Measurements from ENCODE around the gene USP53. TPM values are rescaled to one million over a fixed set of nuclear protein-coding genes. Genes with fewer than 3 reads are reported as not detected.

Gene USP53
- total and polyA plus RNA-seq, 2 of the 13 experiments (the other 11 are each of a cell fraction or from before 2014, with no cell fraction given), result 5.3 to 8.1 TPM

- TF ChIP-seq ZGPAT (CRISPR knock-in tag; IDR thresholded peaks at IDR 0.05), result peak; percentile 74
- no peak; the same call in 1 of the 2 replicates for TF ChIP-seq ZNF777 (CRISPR knock-in tag; IDR thresholded peaks at IDR 0.05)
- 0 out of 2 replicates have a peak, but pooled peaks have one; percentile 55 for TF ChIP-seq ZHX1 (CRISPR knock-in tag; IDR thresholded peaks at IDR 0.05; ENCODE audit: low read depth)
- peak; percentile 42; the same call in 1 of the 2 replicates for TF ChIP-seq ZFP36L1 (CRISPR knock-in tag; IDR thresholded peaks at IDR 0.05)
- TF ChIP-seq ZNF607 (CRISPR knock-in tag; IDR thresholded peaks at IDR 0.05; ENCODE audit: borderline replicate concordance), result peak; percentile 54; the same call in 1 of the 2 replicates
- TF ChIP-seq ZNF335 (CRISPR knock-in tag; IDR thresholded peaks at IDR 0.05), result peak; percentile 65
- peak; percentile 58 for TF ChIP-seq ATF2 (CRISPR knock-in tag; IDR thresholded peaks at IDR 0.05)
- TF ChIP-seq KLF12 (CRISPR knock-in tag; IDR thresholded peaks at IDR 0.05; ENCODE audit: borderline replicate concordance), result peak; percentile 51; the same call in 1 of the 2 replicates
- peak; percentile 59; the same call in 1 of the 3 replicates for TF ChIP-seq MXI1 (IDR thresholded peaks at IDR 0.05; ENCODE audit: borderline replicate concordance, low read depth, low read length)
- peak; percentile 35; the same call in 1 of the 2 replicates for TF ChIP-seq ZNF773 (CRISPR knock-in tag; IDR thresholded peaks at IDR 0.05; ENCODE audit: borderline replicate concordance)
- peak; percentile 72; the same call in 1 of the 2 replicates for TF ChIP-seq ZNF235 (CRISPR knock-in tag; IDR thresholded peaks at IDR 0.05; ENCODE audit: borderline replicate concordance)
- TF ChIP-seq NRL (CRISPR knock-in tag; IDR thresholded peaks at IDR 0.05; ENCODE audit: borderline replicate concordance), result peak; percentile 66; the same call in 1 of the 2 replicates
- no peak for TF ChIP-seq AFF4 (CRISPR knock-in tag; IDR thresholded peaks at IDR 0.05)
- no peak for TF ChIP-seq ZFP1 (CRISPR knock-in tag; IDR thresholded peaks at IDR 0.05)
- TF ChIP-seq ZNF556 (CRISPR knock-in tag; IDR thresholded peaks at IDR 0.05; ENCODE audit: borderline replicate concordance), result peak; percentile 48; the same call in 1 of the 2 replicates
- TF ChIP-seq HNRNPK (IDR thresholded peaks at IDR 0.05; ENCODE audit: low read depth, low read length, poor library complexity, severe bottlenecking), result no peak
- TF ChIP-seq NR3C1 (CRISPR knock-in tag; IDR thresholded peaks at IDR 0.05), result no peak
These were observed at the start of gene USP53 (continued) for GRCh38 chr4:119212234-119212963.
